WTC11 (cell line): ENCODE data around the gene ABCB6. TPM values are rescaled to one million over a fixed set of nuclear protein-coding genes. Genes with fewer than 3 reads are reported as not detected.
A peak's percentile ranks its signal among the peaks of the same experiment; 100 is the strongest.

Experiments
- ATAC-seq: fragments of 200-7000 bp; cut with Tn5 transposase; 2 replicates; pipeline ENCODE4 v1.10.0; 2021; ENCODE audit warnings: mild to moderate bottlenecking, moderate library complexity
- CTCF ChIA-PET: fragments of 300-600 bp; sonication (Branson Sonifier 250); formaldehyde crosslinking; loops from one replicate; lab custom pipeline; 2021; ENCODE audit warnings: antibody characterized with exemption; lab: Charles Lee
- POLR2A ChIA-PET: fragments of 350-600 bp; sonication (Branson Sonifier 250); formaldehyde crosslinking; loops from one replicate; lab custom pipeline; 2021; ENCODE audit warnings: antibody characterized with exemption; lab: Charles Lee
- DNase-seq: peaks from one replicate; pipeline ENCODE4 v3.0.0; 2021; ENCODE audit warnings: low spot score
- H3K27ac Mint-ChIP-seq: 2 replicates; pipeline ENCODE4 v1.8.0; 2021; ENCODE audit warnings: mixed read lengths
- H3K27me3 Mint-ChIP-seq: 2 replicates; pipeline ENCODE4 v1.8.0; 2021; ENCODE audit warnings: low read depth, mild to moderate bottlenecking, moderate library complexity, mixed read lengths
- H3K36me3 Mint-ChIP-seq: 2 replicates; pipeline ENCODE4 v1.8.0; 2021; ENCODE audit warnings: mixed read lengths
- H3K4me1 Mint-ChIP-seq: 2 replicates; pipeline ENCODE4 v1.8.0; 2022; ENCODE audit warnings: mixed read lengths
- H3K4me3 Mint-ChIP-seq: 2 replicates; pipeline ENCODE4 v1.8.0; 2021; ENCODE audit warnings: mild to moderate bottlenecking, moderate library complexity, mixed read lengths
- H3K9me3 Mint-ChIP-seq: 2 replicates; pipeline ENCODE4 v1.8.0; 2021; ENCODE audit warnings: mixed read lengths
- ARID4B ChIP-seq: sonication (generic); formaldehyde crosslinking; IDR thresholded peaks from 2 replicates; pipeline ENCODE4 v1.8.0; 2023; ENCODE audit warnings: missing genetic modification reagents, mild to moderate bottlenecking, borderline replicate concordance
- CTCF ChIP-seq: fragments of 200-600 bp; IDR thresholded peaks from 2 replicates; pipeline ENCODE4 v1.8.0; 2022; ENCODE audit warnings: antibody characterized with exemption
- FOXK1 ChIP-seq: sonication (generic); formaldehyde crosslinking; IDR thresholded peaks from 2 replicates; pipeline ENCODE4 v1.8.0; 2022; ENCODE audit warnings: mild to moderate bottlenecking, moderate library complexity, missing genetic modification reagents
- FOXP4 ChIP-seq: sonication (generic); formaldehyde crosslinking; IDR thresholded peaks from 2 replicates; pipeline ENCODE4 v1.8.0; 2022; ENCODE audit warnings: mild to moderate bottlenecking, missing genetic modification reagents
- HMGXB4 ChIP-seq: sonication (generic); formaldehyde crosslinking; IDR thresholded peaks from 2 replicates; pipeline ENCODE4 v1.8.1; 2023; ENCODE audit warnings: mild to moderate bottlenecking, moderate library complexity, missing genetic modification reagents
- NFYB ChIP-seq: sonication (generic); formaldehyde crosslinking; conservative IDR thresholded peaks from 2 replicates; pipeline ENCODE4 v1.8.0; 2022; ENCODE audit warnings: low read depth, missing genetic modification reagents
- NR3C1 ChIP-seq: sonication (generic); formaldehyde crosslinking; conservative IDR thresholded peaks from 2 replicates; pipeline ENCODE4 v1.8.1; 2023; ENCODE audit warnings: low read depth, mild to moderate bottlenecking, missing genetic modification reagents
- PRDM15 ChIP-seq: sonication (generic); formaldehyde crosslinking; IDR thresholded peaks from 2 replicates; pipeline ENCODE4 v1.8.0; 2022; ENCODE audit warnings: missing genetic modification reagents
- PREB ChIP-seq: sonication (generic); formaldehyde crosslinking; IDR thresholded peaks from 2 replicates; pipeline ENCODE4 v1.8.1; 2022; ENCODE audit warnings: mild to moderate bottlenecking, missing genetic modification reagents, moderate library complexity, borderline replicate concordance
- RELA ChIP-seq: sonication (generic); formaldehyde crosslinking; IDR thresholded peaks from 2 replicates; pipeline ENCODE4 v1.8.1; 2022; ENCODE audit warnings: missing genetic modification reagents, mild to moderate bottlenecking, borderline replicate concordance
- SMAD3 ChIP-seq: sonication (generic); formaldehyde crosslinking; IDR thresholded peaks from 2 replicates; pipeline ENCODE4 v1.8.0; 2022; ENCODE audit warnings: missing genetic modification reagents, mild to moderate bottlenecking, borderline replicate concordance
- SP1 ChIP-seq: sonication (generic); formaldehyde crosslinking; conservative IDR thresholded peaks from 2 replicates; pipeline ENCODE4 v1.8.1; 2022; ENCODE audit warnings: missing genetic modification reagents
- TEAD4 ChIP-seq: sonication (generic); formaldehyde crosslinking; IDR thresholded peaks from 2 replicates; pipeline ENCODE4 v1.8.0; 2022; ENCODE audit warnings: mild to moderate bottlenecking, missing genetic modification reagents
- ZMAT4 ChIP-seq: fragments of 250-450 bp; sonication (Bioruptor Pico); IDR thresholded peaks from 2 replicates; pipeline ENCODE4 v1.9.0; 2021; ENCODE audit warnings: mild to moderate bottlenecking
- total RNA-seq: library from RNA; stranded (reverse); gene quantifications from 3 replicates; pipeline ENCODE4 v1.2.3, GENCODE V29; 2021

ABCB6 gene
- total RNA-seq, 1 experiment from 2014 or later = 44.8 TPM

GRCh38 chr2:219178377-219179175 lies 40.2 kb downstream of the ABCB6 start:
- Mint-ChIP-seq H3K4me3 (peak overlapping the region; percentile 84), H3K9me3 (no peaks in the 10 kb centered on the region), H3K36me3 (peaks cover 31% of the 10 kb centered on the region), H3K4me1 (peaks cover 19% of the 10 kb centered on the region), H3K27ac (no peak overlapping the region; the same call in 1 of the 2 replicates), H3K27me3 (no peaks in the 10 kb centered on the region)
- ATAC-seq (peak; percentile 9), DNase-seq (peak; percentile 47)
- ChIA-PET POLR2A (no interaction called here), CTCF (no interaction called here)
- no peak for TF ChIP-seq PREB (CRISPR knock-in tag)
- no peak for TF ChIP-seq CTCF
- no peak for TF ChIP-seq PRDM15 (CRISPR knock-in tag)
- 0 out of 2 replicates have a peak, but pooled peaks have one; percentile 8 for TF ChIP-seq FOXK1 (CRISPR knock-in tag)
- no peak for TF ChIP-seq SMAD3 (CRISPR knock-in tag)
- no peak for TF ChIP-seq ZMAT4
- no peak for TF ChIP-seq NR3C1 (CRISPR knock-in tag)
- no peak for TF ChIP-seq NFYB (CRISPR knock-in tag)
- TF ChIP-seq TEAD4 (CRISPR knock-in tag) = no peak
- no peak for TF ChIP-seq RELA (CRISPR knock-in tag)
- peak; percentile 54 for TF ChIP-seq FOXP4 (CRISPR knock-in tag)
- TF ChIP-seq ARID4B = 0 out of 2 replicates have a peak, but pooled peaks have one; percentile 38
- TF ChIP-seq SP1 (CRISPR knock-in tag) = no peak; the same call in 1 of the 2 replicates
- TF ChIP-seq HMGXB4 = peak; percentile 57; the same call in 1 of the 2 replicates
